COLO829 (cell line): ENCODE results near the gene ONECUT1.

Source experiments
- DNase-seq: peaks from one replicate; pipeline ENCODE4 v3.0.0; 2012; ENCODE audit warnings: low spot score

The ONECUT1 gene

DNA sequence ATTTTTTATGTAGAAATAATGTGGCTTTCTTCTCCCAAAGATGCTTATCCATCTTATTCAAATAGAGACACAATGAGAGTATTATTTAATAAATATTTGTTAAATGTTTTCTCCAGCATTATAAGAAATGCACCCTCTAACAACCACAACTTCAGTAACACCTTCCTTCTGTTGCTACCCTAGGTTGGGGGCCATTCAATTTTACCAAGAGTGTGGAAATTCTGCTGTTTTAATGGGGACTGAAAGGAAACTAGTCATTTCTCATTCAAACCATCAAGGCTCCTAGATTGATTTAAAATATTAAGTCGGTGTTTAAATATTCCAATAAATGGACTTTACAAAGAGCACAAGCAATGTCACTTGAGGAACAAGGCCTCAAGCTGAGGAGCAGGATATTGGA is 7.6 kb downstream of the ONECUT1 start:
- no peak for DNase-seq

DNA sequence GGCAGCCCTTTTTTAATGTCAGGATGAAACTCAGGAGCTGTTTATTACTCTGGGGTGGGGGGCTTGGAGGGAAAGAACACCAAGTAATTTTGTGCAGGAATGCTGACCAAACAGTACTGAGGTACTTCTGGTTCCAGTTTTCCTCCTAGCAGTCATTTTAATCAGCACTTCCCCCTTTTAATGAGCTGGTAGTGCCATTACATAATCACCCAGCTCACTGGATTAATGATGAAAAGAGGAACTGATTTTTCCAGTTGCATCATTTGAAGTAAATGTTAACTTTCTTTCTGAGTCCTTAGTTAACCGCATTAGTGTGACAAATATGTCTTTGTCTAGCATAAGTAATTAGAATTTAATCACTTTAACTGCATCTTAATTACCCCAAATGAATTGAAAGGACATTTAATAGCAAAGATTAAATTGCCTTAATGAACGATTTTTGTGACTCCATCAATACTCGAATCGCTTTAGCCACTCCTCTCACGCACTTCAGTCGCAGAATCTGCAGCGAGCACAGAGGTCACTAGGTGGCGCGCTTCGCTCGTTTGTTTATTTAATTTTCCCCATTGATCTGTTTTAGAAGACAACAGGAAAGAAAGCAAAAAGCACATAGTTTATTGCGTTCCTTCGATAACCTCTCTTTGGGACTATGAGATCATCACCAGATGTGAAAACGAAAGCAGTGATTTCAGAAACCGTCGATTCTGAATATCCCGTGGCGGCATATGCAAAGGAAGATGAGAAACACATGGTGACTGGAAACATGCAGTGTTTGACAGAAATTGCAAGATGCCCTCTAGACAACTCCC is 9.8 kb downstream of the ONECUT1 start:
- DNase-seq, result peak; percentile 23

DNA sequence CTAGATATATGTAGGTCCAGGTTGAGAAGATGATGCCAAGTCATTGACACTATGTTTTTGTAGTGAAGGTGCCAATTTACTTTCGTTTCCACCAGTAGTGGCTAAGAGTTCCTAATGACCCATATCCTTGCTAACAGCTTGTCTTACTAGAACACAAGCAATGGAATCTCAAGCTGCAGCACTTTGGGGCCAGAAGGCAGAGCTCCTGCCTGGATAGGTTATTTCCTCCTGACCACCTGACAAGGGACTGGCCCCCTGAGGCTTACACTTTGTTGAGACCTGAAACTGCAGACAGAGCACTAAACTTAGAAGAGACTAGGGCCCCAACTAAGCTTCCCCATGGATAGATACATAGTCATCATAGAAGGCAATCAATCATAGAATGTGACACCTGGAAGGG is 11.7 kb downstream of the ONECUT1 start:
- no peak for DNase-seq

DNA sequence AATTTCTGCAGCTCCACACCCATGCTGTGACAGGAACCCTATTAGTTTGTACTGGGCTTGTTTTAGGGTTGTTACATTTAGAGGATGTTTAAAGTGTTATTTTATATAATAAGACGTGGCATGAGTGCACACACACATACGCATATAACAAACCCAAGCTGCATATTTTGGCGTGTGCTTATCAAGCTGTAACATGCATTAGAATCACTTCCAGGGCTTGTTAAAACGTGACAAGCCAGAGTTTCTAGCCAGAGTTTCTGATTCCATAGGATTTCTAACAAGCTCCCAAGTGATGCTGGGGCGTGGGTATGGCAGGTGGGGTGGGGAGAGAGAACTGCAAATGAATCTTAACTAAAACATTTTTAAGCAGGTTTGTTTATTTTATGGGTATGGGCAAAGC is 17.4 kb downstream of the ONECUT1 start:
- DNase-seq, result no peak

DNA sequence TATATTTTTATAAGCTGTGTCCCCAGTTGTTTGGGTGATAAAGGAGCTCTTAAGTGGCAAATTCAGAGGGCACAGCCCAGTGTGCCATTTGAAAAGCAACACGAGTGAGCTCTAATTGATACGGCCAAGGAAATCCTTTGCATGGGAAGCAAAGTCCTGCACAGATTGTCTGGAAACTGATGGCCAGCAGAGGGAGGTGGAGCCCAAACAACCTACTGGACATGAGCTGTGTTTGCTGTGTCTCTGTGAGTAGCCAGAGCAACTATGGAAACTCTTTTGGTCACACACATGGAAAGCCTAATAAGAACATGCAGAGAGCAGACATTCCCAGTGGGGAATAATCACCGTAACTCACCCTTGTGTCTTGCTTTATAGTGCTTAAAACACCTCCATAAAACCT is 24.4 kb downstream of the ONECUT1 start:
- peak; percentile 20 for DNase-seq

DNA sequence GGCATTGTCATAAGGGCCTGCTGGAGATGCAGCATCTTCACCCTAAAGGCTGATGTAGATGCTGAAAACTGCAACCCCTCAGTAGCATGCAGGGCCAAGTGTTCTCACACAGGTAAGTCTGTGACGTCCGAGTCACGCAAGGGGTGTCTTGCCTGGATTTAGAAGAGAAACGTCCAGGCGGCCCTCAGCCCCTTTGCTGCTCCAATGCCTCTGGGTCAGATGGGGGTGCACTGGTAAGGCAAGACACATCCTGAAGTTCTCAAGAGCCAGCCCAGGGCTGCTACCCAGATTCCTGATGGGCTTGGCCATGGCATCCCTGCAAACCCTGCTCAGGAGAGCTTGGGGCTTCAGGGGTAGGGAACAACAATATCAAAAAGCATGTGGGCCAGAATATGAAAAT is 25.4 kb downstream of the ONECUT1 start:
- DNase-seq, result no peak

DNA sequence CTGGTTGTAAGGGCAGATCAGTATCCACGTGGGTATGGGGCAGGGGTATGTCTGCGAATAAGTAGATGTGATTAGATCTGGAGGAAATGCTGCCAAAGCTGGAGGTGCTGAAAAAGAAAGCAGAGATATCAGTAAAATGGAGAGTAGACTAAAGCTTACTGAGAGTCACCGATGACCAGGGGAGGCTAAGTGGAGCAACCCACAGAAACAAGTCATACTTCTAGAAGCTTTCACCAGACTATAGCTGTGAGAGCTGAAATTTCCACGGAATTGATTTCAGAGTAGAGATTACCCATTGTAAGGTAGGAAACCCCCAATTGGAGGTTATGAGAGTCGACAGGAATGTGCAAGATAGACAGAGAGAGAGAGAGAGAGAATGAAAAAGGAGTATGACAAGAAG is 27.5 kb downstream of the ONECUT1 start:
- no peak for DNase-seq

DNA sequence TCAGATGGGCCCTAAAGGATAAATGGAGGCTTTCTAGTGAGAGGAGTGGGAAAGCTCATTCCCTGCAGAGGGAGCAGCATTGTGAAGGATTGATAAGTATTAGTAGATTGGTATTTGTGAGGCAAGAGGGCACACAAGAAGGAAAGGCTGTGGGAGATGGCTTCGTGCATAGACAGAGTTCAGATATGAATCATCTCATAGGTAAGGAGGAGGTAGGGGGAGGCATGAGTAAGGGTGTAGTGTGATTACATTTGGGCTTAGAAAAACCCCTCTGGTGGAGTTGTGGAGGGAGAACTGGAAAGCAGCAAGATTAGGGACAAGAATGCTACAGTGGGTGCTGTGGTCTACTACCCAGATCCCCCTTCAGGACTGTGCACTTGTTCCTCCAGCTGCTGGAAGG is 29.6 kb downstream of the ONECUT1 start:
- no peak for DNase-seq

DNA sequence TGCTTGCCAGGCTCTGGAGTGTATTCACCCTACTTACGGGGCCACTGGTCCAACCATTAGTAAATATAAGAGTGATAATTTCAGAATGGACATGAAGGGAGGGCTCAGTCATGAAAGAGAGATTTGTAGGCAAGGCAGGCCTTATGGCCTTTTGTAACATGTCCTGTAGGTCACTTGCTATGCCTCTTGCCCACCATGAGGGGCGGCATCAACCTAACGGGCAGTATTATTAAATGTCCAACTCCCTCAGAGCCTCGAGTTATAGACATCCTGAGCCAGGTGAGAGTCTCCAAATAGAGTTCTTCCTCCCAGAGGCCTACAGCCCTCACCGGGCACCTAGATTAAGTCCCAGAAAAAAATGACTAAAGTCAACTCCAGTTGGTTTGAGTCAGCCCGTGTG is 30.2 kb downstream of the ONECUT1 start:
- no peak for DNase-seq

DNA sequence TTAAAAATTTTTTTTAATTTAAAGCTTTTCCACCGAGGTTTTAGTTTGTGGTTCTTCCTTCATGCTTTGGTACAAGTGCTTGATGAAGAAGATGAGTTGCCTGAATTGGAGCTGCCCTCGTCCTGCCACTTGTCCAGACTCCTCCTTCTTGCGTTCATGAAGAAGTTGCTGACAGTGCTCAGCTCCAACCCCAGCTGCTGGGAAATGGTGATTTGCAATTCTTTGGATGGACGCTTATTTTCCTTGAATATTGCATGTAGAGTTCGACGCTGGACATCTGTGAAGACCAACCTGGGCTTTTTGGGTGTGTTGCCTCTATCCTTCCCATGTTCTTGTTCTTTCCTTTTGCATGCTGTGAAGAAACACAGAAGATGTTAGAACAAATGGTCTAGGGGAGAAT is 32.6 kb downstream of the ONECUT1 start:
- no peak for DNase-seq

DNA sequence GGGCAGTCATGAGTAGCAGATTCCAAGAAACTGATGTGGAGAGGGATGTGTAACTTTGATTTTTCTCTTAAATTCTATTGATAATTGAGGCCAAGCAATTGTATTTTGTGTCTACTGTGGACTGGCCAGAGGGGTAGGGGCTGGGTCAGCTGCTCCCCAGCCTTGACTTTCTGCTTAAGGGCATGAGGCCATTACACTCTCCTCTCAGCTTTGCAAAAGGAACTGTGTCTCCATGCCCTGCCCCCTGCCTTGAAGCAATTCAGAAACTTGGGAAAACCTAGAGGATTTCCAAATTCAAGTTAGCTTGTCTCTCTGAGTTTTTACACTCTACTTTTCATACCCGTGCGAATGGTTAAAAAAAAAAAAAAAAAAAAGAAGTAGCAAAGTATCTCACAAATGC is 38.6 kb downstream of the ONECUT1 start:
- DNase-seq, result no peak

DNA sequence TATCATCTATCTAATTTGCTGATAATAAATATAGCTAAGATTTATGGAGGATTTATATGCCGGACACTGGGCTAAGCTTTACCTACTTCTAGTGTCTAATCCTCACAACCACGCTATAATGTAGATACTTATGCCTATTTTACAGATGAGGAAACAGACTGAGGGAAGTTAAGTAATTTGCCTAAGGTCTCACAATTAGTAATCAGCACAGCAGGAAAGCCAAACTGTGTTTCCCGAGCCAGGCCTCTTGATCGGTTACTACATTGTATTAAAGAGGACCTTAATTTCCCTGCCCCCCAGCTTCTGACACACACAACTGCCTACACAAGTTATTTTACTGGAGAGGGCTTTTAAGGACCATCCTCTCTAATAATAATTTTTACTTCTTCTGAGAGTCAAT is 40.9 kb downstream of the ONECUT1 start:
- no peak for DNase-seq

DNA sequence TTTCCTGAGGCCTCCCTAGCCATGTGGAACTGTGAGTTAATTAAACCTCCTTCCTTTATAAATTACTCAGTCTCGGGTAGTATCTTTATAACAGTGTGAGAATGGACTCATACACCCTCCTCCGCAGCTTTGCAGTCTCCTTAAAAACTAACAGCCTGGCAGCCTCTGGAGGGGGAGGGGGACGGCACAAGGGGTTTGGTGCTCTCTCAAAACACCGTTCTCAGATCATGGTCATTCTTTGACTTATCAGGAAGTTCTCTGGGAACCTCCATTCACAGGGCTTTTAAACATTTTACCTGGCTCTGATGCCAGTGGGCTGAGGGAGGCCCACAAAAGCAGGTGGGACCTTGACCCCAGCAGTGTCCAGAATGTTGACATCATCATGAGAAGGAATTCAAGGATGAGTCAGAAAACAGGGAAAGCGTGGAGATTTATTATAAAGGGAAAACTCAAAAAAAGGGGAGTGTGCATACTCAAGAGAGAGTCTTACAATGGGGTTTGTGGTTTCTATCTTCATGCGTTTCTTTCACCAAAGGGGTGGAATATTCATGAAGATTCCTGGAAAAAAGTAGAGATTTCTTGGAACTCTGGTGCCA is 43.9 kb downstream of the ONECUT1 start:
- no peak for DNase-seq

DNA sequence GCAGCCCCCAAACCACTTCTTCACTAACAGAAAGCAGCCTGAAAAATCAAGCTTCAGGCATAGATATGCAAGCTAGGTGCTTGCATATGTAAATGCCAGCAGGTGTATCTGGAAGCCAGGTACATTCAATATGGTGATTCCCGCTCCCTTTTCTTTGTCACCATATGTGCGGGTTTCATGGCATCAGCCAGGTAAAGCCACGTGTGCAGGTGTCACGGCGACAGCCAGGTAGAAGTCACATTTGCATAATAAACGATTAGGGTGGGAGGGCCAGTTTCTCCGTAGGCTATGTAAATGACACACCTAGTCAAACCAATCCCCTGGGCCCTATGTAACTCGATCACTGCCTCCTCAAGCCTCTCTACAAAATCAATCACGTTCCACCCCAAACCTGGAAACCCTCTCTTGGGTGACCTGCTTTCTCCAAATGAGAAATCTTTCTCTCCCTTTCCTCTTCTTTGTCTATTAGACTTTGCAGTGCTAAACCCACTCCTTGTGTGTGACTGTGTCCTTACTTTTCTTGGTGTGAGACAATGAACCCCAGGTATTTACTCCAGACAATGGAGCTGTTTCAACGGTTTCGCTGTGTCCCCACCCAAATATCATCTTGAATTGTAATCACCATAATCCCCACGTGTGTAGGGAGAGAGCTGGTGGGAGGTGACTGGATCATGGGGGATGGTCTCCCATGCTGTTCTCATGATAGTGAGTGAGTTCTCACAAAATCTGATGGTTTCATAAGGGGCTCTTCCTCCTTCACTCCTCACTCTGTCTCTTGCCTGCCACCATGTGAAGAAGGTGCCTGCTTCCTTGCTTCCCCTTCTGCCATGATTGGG is 44.6 kb downstream of the ONECUT1 start:
- no peak for DNase-seq

DNA sequence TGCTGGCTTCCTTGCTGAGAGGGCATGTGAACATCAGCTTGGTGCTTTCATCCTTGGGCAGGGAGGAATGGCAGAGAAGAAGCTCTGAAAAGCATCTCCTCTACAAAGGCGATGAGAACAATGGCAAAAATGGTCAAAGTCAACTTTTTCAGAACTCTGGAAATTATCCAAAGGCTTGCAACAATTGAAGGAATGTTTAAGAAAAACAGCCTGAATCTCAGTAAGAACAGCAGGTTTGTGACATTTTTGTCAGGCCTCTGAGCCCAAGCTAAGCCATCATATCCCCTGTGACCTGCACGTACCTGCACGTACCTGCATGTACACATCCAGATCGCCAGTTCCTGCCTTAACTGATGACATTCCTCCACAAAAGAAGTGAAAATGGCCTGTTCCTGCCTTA is 51.8 kb downstream of the ONECUT1 start:
- no peak for DNase-seq

DNA sequence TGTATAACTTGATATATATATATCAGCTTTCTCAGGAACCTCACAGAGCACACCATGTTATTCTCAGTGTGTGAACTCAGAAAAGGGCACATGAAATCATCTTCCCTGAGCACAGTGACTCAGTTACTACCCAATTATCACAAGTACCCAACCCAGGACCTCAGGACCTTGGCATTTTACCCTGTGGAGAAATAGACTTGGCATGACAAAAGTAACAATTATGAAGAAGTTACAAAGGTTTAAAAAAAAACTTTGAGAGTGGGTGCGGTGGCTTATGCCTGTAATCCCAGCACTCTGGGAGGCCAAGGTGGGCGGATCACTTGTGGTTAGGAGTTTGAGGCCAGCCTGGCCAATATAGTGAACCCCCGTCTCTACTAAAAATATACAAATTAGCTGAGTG is 52.4 kb downstream of the ONECUT1 start:
- DNase-seq, result no peak

DNA sequence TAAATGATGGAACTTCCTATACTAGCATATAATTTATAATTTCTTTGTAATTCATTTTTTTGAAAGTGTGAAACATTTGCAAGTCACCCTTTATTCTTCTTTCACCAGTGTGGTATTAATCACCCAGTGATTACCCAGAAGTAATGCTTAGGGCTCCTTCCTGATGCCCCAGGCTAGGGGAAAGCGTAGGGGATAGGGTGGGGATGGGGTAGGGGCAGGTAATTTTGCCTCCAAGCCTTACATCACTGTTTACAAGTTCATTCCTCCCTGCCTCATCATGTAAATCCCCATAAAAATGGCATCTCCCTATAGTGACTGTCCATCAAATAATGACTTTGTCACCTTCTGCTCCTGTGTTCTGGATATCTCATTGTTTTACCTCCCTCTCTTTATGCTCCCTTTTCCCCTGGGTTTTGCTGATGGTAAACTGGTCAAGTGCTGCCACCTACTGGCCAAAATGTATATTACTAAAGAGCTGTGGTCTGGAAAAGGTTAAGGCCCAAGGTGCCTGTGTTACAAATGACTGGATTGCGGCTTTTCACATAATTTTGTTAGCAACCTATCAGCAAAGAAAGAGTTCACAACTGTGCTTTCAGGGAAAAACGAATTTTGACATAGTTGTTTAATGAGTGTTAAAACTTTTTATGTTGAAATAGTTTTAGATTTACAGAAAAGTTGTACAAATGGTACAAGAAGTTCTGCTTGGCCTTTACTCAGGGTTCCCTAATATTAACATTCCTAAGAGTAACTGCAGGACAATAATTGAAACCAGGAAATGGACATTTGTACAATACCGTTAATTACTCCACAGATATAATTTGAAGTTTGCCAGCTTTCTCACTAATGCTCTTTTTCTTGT is 54.7 kb downstream of the ONECUT1 start:
- peak; percentile 55 for DNase-seq

DNA sequence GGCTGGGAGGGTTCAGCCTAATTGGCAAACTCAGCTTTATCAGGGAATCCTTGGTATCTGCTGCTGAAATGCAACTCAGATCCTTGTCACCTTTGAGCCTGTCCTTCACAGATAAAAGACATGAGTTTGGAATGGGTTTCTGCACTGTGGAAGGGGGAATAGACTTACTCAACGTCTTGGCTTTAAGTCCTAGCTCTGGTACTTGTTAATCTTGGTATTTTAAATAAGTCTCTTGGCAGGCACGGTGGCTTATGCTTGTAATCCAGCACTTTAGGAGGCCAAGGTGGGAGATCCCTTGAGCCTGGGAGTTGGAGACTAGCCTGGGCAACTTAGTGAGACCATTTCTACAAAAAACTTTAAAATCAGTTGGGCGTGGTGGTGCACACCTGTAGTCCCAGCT is 55.8 kb downstream of the ONECUT1 start:
- no peak for DNase-seq

DNA sequence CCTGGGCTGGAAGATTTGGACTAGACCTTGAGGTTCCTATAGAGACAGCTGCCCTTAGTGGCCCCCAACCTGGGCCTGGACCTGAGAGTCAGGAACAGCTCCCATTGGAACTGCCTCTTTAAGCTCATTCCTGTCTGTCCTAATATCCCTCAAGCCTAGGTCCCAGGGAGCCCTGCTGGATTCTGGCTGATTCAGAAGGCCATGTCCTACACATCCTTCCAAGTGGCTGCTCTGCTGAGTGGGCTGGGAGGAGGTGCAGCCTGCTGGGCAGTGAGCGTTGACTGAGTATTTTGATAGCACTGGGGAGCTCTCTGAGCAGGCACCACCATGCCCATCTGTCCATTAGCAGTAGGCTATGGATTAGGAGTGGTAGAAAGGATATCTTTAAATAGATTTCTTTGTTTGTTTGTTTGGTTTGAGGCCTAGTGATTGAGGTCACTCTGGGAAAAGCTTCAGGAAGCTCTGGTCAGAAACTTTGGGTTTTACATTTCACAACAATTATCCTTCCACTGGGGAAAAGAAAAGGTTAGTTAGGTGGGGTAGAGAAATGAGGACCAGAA is 56.4 kb downstream of the ONECUT1 start:
- no peak for DNase-seq

DNA sequence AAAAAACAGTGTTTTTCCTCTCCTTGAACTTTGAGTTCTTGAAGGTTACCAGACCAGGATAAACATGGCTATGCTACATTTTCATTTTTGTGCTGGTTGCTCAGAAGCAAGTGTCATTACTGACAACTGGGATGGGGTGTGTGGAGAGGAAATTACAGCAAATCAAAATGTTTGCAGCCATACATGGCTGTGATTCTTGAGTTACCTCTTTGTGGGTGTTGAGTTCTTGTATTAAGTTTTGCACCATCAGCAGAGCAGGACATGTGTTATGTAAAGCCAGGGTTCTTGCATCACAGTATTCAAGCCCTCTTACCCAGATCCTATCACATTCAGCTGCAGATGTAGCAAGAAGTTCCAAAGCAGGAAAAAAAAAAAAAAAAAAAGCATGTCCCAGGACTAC is 57.0 kb downstream of the ONECUT1 start:
- DNase-seq, result no peak

DNA sequence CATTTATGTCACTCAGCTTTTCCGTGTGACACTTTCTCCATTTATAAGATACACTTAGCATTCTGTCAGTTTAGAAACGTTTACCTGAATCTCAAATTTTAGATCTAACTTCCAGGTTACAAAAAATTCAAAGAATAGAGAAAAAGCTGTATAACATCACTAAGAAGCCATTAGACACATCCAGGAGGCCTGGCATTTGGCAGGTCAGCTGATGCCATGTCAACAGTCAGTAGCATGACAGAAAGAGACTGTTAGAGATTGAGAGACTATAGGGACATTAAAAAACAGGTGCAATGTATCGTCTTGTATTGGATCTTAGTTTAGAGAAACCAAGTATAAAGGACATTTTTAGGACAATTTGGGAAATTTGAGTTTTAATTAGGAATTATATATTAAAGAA is 57.6 kb downstream of the ONECUT1 start:
- no peak for DNase-seq
